SK-N-SH (cell line): Measurements from ENCODE around the gene ATXN7L3B.
"Not testable (repeated sequence)": the region's sequence is repeated elsewhere in the genome, so short reads cannot be mapped to it uniquely, and the experiment has no call there.

Source experiments
- EP300 ChIP-seq, 2 experiments: IDR thresholded peaks; 2 replicates each; pipeline versions ENCODE4 v1.4.0 to v1.6.1; 2012; ENCODE audit warnings: borderline replicate concordance in 1 of 2, low read depth in 1 of 2, low read length in 1 of 2
- EZH2phosphoT487 ChIP-seq: fragments of 200-600 bp; sonication (generic); IDR thresholded peaks from 2 replicates; pipeline ENCODE4 v1.6.1; 2017; ENCODE audit warnings: low read depth, mixed run types, mild to moderate bottlenecking, antibody characterized with exemption, moderate library complexity, borderline replicate concordance
- JUND ChIP-seq: IDR thresholded peaks from 2 replicates; pipeline ENCODE4 v1.4.0; 2012
- RFX5 ChIP-seq: IDR thresholded peaks from 2 replicates; pipeline ENCODE4 v1.6.1; 2012; ENCODE audit warnings: mild to moderate bottlenecking, improper control_type of control experiment, low read length
- SIN3A ChIP-seq: IDR thresholded peaks from 2 replicates; pipeline ENCODE4 v1.6.1; 2012; ENCODE audit warnings: low read depth, mild to moderate bottlenecking, low read length, moderate library complexity, borderline replicate concordance
- SMC3 ChIP-seq: IDR thresholded peaks from 2 replicates; pipeline ENCODE4 v1.6.1; 2012; ENCODE audit warnings: low read depth, low read length, improper control_type of control experiment
- YY1 ChIP-seq: IDR thresholded peaks from 2 replicates; pipeline ENCODE4 v1.4.0; 2012; ENCODE audit warnings: low read depth, mild to moderate bottlenecking
- TF ChIP-seq, protein P1 (sequence below): IDR thresholded peaks from 2 replicates; pipeline ENCODE4 v1.4.0; 2012; ENCODE audit warnings: low read depth
- TF ChIP-seq, protein P2 (sequence below): fragments of 200-600 bp; sonication (generic); IDR thresholded peaks from 2 replicates; pipeline ENCODE4 v1.6.1; 2017; ENCODE audit warnings: antibody characterized with exemption, mild to moderate bottlenecking, moderate library complexity
- TF ChIP-seq, protein P3 (sequence below): IDR thresholded peaks from 2 replicates; pipeline ENCODE4 v1.6.1; 2012; ENCODE audit warnings: mild to moderate bottlenecking, low read depth, low read length, moderate library complexity

DNA sequence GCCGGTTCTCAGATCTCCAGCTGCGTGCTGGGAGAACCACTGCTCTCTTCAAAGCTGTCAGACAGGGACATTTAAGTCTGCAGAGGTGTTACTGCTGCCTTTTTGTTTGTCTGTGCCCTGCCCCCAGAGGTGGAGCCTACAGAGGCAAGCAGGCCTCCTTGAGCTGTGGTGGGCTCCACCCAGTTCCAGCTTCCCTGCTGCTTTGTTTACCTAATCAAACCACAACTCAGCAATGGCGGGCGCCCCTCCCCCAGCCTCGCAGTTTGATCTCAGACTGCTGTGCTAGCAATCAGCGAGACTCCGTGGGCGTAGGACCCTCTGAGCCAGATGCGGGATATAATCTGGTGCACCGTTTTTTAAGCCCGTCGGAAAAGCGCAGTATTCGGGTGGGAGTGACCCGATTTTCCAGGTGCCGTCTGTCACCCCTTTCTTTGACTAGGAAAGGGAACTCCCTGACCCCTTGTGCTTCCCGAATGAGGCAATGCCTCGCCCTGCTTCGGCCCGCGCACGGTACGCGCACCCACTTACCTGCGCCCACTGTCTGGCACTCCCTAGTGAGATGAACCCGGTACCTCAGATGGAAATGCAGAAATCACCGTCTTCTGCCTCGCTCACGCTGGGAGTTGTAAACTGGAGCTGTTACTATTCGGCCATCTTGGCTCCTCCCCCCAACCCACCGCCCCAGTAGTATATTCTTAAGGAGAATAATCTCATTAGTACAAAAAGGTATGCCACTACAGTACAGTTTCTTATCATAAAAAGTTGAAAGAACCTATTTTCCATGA lies 28.6 kb upstream of the ATXN7L3B start:
- not testable (repeated sequence) for TF ChIP-seq RFX5; EP300 (IDR thresholded peaks at IDR 0.05; ENCODE audit: borderline replicate concordance in 1 of 2, low read depth in 1 of 2, low read length in 1 of 2); EZH2phosphoT487; SIN3A; JUND; SMC3; YY1
- TF ChIP-seq, protein P1, sequence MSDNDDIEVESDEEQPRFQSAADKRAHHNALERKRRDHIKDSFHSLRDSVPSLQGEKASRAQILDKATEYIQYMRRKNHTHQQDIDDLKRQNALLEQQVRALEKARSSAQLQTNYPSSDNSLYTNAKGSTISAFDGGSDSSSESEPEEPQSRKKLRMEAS, result not testable (repeated sequence)
- TF ChIP-seq, protein P2, sequence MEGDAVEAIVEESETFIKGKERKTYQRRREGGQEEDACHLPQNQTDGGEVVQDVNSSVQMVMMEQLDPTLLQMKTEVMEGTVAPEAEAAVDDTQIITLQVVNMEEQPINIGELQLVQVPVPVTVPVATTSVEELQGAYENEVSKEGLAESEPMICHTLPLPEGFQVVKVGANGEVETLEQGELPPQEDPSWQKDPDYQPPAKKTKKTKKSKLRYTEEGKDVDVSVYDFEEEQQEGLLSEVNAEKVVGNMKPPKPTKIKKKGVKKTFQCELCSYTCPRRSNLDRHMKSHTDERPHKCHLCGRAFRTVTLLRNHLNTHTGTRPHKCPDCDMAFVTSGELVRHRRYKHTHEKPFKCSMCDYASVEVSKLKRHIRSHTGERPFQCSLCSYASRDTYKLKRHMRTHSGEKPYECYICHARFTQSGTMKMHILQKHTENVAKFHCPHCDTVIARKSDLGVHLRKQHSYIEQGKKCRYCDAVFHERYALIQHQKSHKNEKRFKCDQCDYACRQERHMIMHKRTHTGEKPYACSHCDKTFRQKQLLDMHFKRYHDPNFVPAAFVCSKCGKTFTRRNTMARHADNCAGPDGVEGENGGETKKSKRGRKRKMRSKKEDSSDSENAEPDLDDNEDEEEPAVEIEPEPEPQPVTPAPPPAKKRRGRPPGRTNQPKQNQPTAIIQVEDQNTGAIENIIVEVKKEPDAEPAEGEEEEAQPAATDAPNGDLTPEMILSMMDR, result not testable (repeated sequence)
- TF ChIP-seq, protein P3, sequence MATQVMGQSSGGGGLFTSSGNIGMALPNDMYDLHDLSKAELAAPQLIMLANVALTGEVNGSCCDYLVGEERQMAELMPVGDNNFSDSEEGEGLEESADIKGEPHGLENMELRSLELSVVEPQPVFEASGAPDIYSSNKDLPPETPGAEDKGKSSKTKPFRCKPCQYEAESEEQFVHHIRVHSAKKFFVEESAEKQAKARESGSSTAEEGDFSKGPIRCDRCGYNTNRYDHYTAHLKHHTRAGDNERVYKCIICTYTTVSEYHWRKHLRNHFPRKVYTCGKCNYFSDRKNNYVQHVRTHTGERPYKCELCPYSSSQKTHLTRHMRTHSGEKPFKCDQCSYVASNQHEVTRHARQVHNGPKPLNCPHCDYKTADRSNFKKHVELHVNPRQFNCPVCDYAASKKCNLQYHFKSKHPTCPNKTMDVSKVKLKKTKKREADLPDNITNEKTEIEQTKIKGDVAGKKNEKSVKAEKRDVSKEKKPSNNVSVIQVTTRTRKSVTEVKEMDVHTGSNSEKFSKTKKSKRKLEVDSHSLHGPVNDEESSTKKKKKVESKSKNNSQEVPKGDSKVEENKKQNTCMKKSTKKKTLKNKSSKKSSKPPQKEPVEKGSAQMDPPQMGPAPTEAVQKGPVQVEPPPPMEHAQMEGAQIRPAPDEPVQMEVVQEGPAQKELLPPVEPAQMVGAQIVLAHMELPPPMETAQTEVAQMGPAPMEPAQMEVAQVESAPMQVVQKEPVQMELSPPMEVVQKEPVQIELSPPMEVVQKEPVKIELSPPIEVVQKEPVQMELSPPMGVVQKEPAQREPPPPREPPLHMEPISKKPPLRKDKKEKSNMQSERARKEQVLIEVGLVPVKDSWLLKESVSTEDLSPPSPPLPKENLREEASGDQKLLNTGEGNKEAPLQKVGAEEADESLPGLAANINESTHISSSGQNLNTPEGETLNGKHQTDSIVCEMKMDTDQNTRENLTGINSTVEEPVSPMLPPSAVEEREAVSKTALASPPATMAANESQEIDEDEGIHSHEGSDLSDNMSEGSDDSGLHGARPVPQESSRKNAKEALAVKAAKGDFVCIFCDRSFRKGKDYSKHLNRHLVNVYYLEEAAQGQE, result not testable (repeated sequence)
